RWPE1 (cell line): ENCODE measurements around the gene ATF7IP.
"Not testable (repeated sequence)": the region's sequence is repeated elsewhere in the genome, so short reads cannot be mapped to it uniquely, and the experiment has no call there.

ENCODE experiments used
- CTCF ChIA-PET: fragments of 350-600 bp; sonication (Branson Sonifier 250); formaldehyde crosslinking; extraction: SDS; loops from one replicate; lab custom pipeline; 2021; lab: Yijun Ruan, JAX
- POLR2A ChIA-PET: fragments of 400-600 bp; formaldehyde crosslinking; extraction: SDS; loops from one replicate; lab custom pipeline; 2020; ENCODE audit warnings: antibody characterized with exemption; ENCODE audit not compliant: low non-redundant PET; lab: Yijun Ruan, JAX
- DNase-seq: peaks from one replicate; pipeline ENCODE4 v3.0.0; 2012; ENCODE audit warnings: low spot score
- H3K27ac ChIP-seq: fragments of 450-650 bp; 2 replicates; pipeline ENCODE4 v1.5.1; 2017
- TF ChIP-seq, protein P1 (sequence below): fragments of 450-650 bp; conservative IDR thresholded peaks from 2 replicates; pipeline ENCODE4 v1.5.1; 2017; ENCODE audit warnings: low read depth, mild to moderate bottlenecking

Gene ATF7IP

GRCh38 chr12:14402697-14403096 is 37.2 kb downstream of the ATF7IP start:
- H3K27ac ChIP-seq = no peak overlapping the region
- ChIA-PET CTCF (no interaction called here), POLR2A (no interaction called here)
- TF ChIP-seq, protein P1, sequence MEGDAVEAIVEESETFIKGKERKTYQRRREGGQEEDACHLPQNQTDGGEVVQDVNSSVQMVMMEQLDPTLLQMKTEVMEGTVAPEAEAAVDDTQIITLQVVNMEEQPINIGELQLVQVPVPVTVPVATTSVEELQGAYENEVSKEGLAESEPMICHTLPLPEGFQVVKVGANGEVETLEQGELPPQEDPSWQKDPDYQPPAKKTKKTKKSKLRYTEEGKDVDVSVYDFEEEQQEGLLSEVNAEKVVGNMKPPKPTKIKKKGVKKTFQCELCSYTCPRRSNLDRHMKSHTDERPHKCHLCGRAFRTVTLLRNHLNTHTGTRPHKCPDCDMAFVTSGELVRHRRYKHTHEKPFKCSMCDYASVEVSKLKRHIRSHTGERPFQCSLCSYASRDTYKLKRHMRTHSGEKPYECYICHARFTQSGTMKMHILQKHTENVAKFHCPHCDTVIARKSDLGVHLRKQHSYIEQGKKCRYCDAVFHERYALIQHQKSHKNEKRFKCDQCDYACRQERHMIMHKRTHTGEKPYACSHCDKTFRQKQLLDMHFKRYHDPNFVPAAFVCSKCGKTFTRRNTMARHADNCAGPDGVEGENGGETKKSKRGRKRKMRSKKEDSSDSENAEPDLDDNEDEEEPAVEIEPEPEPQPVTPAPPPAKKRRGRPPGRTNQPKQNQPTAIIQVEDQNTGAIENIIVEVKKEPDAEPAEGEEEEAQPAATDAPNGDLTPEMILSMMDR = no peak
- no peak for DNase-seq

DNA sequence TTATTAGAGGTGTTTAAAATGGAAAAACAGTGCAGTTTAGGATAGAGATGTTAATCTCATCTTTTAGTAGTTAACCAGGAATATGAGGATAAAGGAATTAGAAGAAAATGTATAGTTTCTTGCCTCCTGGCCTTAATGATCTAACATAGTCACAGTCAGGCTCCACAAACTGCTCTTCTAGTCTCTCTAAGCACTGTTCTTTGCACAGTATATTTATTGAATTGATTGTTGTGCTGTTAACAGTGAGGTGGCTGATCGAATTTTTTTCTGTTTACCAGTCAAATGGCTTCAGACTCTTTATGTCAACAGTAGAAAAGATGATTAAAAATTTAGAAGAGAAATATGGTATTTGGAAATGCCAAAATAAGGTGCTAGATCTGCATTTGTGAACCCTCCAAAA is 37.8 kb downstream of the ATF7IP start:
- no peak for DNase-seq
- ChIA-PET POLR2A (no interaction called here), CTCF (no interaction called here)
- TF ChIP-seq, protein P1 = no peak
- no peak overlapping the region for H3K27ac ChIP-seq

DNA sequence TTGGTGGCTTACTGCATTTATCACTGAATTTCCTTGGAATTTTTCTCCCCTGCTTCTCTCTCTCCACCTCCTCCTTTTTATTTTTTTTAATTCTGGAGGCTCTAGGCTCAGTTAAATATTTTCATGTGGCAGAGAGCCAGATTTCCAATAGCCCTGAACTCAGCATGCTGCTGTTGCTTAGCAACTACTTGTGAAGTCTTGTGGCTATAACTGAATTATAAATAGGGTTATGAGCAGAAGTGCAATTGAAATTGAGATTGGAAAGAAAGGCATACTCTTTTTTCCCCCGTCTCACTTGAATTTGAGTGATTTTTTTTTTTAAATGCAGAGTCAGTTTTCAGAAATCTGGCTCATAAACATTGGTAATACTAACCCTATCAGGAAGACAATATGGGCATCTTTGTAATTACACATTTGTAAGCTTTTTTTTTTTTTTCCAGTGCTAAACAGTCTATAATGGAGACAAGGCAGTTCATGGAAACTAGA is 38.3 kb downstream of the ATF7IP start:
- DNase-seq = peak; percentile 16
- TF ChIP-seq, protein P1 = no peak
- H3K27ac ChIP-seq = no peak overlapping the region
- CTCF ChIA-PET = interaction anchor here (0.6 kb wide), 1 partner anchor 203 kb away, joined by 3 read pairs; no protein-coding TSS in a partner anchor
- POLR2A ChIA-PET = no interaction called here

DNA sequence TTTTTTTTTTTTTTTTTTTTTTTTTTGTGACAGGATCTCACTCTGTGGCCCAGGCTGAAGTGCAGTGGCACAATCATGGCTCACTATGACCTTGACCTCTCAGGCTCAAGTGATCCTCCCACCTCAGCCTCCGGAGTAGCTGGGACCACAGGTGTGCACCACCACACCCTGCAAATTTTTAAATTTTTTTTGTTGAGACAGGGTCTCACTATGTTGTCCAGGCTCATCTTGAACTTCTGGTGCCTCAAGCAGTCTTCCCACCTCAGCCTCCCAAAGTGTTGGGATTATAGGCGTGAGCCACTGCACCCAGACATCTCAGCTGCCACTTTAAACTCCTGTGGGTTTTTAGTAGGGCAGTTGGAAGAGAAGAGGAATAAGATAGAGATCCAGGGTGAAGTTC is 39.9 kb downstream of the ATF7IP start:
- CTCF ChIA-PET, H3K27ac ChIP-seq, DNase-seq, POLR2A ChIA-PET: not testable (repeated sequence)

DNA sequence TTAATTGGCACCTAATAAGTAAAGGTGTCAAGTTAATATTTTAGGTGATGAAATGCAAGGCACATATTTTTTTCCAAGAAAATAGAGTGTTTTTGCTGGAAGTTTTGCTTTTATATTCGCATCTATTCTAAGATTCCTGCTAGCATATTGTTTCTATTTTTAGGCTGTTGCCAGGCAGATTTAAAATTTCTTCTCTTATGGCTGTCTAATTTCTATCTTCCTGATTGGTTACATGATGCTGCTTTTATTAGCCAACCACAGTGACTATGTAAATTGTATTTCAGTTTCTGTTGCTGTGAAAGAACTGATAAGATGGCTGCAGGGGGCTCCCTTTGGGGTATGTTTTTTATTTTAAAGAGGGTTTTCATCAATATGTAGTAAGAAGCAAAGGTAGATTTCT is 42.7 kb downstream of the ATF7IP start:
- TF ChIP-seq, protein P1 = no peak
- CTCF ChIA-PET = no interaction called here
- no peak overlapping the region for H3K27ac ChIP-seq
- POLR2A ChIA-PET = no interaction called here
- DNase-seq = no peak

DNA sequence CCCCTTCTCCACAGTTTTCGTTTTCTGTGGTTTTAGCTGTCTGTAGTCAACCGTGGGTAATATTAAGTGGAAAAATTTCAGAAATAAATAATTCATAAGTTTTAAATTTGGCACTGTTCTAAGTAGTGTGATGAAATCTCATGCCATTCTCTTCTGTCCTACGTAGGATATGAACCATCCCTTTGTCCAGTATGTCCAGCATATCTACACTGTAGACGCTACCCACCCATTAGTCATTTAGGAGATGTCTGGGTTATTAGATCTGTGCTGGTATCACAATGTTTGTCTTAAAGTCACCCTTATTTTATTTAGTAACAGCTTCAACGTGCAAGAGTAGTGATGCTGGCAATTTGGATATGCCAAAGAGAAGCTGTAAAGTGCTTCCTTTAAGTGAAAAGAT is 44.7 kb downstream of the ATF7IP start:
- ChIA-PET POLR2A (no interaction called here), CTCF (no interaction called here)
- no peak overlapping the region for H3K27ac ChIP-seq
- DNase-seq = no peak
- TF ChIP-seq, protein P1 = no peak

DNA sequence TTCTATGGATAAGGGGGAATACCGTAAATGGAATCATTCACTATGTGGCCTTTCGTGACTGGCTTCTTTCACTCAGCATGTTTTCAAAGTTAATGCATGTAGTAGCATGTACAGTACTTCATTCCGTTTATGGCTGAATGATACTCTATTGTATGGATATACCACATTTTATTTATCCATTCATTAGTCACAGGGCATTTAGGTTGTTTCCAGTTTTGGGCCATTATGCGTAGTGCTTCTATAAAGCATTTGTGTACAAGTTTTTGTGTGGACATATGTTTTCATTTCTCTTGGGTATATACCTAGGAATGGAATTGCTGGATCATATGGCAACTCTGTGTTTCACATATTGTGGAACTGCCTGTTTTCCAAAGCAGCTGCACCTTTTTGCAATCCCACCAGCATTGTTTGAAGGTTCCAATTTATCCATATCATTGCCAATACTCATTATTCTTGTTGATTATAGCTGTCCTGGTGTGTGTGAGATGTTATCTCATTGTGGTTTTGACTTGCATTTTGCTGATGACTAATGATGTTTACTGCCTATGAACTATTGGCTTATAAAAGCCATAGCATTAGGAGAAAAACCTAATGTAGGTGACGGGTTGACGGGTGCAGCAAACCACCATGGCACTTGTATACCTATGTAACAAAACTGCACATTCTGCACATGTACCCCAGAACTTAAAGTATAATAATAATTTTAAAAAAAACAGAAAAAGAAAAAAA is 45.5 kb downstream of the ATF7IP start:
- H3K27ac ChIP-seq = no peak overlapping the region
- TF ChIP-seq, protein P1 = no peak
- ChIA-PET CTCF (no interaction called here), POLR2A (no interaction called here)
- DNase-seq = no peak
